Dermis microvascular lymphatic vessel endothelial cell (primary cell): ENCODE results near the gene LRRC3. TPM values are rescaled to one million over a fixed set of nuclear protein-coding genes. Genes with fewer than 3 reads are reported as not detected.

Source experiments
- DNase-seq, 2 donors: peaks; one replicate each; pipeline versions ENCODE4 v3.0.0 to v3.0.0-alpha.2; 2010; ENCODE audit warnings: low read depth in 2 of 2
- total RNA-seq: library from RNA; depleted of rRNA; stranded (reverse); fragments of >200 nt; gene quantifications from 2 replicates; pipeline ENCODE4 v1.2.1, GENCODE V29; 2014

Gene LRRC3
- total RNA-seq, 1 donor from 2014 or later, result 0.77 TPM

DNA sequence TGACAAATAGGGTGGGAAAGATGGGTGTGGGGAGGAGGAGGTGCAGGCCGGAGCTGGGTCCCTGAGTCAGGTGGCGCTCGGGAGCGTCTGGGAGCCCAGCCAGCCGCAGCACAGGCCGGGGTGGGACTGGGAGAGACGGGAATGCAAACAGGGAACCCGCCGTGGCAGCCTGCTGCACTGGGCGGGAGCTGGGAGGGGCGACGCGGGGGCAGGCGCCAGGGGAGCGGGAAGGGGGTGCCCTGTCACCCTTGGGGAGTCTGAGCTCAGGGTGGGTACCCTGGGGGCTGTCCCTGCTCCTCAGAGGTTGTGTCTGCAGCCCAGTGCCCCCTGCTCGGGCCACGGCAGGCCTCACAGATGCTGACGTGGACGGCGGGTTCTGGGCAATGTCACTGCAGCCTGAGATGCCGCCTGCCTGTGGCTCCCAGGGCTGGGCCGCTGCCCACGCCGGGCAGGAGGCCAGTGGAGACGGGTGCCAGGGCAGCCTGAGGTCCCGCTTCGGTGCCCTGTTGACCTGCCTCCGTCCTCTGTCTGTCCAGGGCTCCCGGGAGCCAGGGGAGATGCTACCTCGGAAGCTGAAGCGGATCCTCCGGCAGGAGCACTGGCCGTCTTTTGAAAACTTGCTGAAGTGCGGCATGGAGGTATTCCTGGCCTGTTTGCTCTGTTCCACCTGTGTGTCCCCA, 16.6 kb upstream of the LRRC3 start:
- no peak for DNase-seq

DNA sequence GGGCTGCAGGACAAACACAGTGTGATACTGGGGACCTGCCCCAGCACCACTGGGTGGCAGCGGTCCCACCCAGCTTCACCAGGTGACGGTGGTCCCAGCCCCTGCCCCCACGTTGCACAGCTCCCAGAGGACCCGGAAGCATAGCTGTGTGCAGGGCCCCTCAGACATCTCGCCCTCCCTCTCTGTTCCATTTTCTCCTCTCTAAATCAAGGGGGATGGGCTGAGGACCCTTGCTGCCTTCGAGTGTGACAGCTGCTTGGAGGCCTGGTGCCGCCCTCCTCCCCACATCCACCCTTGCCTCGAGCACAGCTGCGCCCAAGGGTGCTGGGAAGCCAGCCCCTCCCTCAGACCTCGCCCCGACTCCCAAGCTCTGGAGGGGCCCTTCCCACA, 16.1 kb upstream of the LRRC3 start:
- no peak for DNase-seq

DNA sequence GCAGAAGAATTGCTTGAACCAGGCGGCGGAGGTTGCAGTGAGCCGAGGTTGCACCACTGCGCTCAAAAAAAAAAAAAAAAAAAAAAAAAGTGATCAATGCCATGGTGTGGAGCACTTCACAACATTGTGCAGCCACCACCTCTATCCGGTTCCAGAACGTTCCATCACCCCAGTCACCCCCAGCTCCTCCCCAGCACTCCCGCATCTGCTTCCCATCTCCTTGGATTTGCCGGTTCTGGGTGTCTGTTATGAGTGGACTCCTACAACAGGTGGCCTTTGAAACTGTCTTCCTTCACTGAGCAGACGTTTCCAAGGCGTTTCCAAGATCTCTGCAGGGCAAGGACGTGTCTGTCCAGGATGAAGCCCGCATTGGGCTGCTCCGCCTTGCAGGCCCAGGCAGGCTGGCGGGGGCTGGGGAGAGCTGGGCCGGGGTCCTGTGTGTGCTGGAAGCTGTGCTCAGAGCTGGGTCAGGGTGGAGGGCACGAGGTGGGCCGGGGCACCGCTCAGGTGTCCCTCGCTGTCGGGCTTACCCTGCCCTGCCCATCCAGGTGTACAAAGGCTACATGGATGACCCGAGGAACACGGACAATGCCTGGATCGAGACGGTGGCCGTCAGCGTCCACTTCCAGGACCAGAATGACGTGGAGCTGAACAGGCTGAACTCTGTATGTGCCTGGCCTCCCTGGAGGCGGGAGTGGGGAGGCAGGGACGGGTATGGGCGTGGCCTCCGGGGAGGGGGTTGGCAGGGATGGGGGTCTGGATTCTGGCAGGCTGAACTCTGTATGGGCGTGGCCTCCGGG, 14.9 kb upstream of the LRRC3 start:
- DNase-seq, result no peak

DNA sequence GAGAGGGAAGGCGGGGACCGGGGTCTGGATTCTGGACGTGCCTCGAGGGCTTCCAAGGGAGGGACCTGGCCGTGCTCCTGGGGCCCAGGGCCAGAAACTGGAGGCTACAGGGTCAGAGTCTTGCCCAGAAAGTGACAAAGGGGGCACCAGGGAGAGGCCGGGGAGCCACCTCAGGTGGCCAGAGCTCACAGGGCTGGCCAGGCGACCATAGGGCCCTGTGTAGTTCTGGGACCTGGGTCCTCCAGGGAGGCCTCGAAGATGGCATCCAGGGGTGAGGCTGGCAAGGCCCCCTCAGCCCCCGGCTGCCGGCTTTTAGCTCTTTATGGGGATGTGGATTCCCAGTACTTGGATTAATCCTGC, 14.3 kb upstream of the LRRC3 start:
- no peak for DNase-seq

DNA sequence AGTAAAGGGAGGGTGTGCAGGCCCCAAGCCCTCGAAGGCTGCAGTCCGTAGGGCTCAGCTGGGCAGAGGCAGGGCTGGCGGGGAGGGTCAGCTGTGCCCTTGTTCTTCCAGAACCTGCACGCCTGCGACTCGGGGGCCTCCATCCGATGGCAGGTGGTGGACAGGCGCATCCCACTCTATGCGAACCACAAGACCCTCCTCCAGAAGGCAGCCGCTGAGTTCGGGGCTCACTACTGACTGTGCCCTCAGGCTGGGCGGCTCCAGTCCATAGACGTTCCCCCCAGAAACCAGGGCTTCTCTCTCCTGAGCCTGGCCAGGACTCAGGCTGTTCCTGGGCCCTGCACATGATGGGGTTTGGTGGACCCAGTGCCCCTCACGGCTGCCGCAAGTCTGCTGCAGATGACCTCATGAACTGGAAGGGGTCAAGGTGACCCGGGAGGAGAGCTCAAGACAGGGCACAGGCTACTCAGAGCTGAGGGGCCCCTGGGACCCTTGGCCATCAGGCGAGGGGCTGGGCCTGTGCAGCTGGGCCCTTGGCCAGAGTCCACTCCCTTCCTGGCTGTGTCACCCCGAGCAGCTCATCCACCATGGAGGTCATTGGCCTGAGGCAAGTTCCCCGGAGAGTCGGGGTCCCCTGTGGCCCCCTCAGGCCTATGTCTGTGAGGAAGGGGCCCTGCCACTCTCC, 13.6 kb upstream of the LRRC3 start:
- DNase-seq, result no peak

DNA sequence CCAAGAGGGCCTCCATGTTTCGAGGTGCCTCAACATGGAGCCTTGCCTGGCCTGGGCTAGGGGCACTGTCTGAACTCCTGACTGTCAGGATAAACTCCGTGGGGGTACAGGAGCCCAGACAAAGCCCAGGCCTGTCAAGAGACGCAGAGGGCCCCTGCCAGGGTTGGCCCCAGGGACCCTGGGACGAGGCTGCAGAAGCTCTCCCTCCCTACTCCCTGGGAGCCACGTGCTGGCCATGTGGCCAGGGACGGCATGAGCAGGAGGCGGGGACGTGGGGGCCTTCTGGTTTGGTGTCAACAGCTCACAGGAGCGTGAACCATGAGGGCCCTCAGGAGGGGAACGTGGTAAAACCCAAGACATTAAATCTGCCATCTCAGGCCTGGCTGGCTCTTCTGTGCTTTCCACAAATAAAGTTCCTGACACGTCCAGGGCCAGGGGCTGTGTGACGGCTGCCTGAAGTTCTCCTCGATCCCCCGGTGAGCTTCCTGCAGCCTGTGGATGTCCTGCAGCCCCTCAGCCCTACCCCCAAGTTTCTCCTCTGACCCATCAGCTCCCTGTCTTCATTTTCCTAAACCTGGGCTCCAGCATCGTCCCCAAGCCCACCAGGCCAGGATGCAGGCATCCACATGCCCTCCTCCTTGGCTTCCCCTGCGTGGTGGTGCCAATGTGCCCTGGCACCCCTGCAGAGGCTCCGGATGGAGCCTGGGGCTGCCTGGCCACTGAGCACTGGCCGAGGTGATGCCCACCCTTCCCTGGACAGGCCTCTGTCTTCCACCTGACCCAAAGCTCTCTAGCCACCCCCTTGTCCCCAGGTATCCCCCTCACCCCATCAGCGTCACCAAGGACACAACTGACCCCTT, 12.8 kb upstream of the LRRC3 start:
- DNase-seq, result no peak

DNA sequence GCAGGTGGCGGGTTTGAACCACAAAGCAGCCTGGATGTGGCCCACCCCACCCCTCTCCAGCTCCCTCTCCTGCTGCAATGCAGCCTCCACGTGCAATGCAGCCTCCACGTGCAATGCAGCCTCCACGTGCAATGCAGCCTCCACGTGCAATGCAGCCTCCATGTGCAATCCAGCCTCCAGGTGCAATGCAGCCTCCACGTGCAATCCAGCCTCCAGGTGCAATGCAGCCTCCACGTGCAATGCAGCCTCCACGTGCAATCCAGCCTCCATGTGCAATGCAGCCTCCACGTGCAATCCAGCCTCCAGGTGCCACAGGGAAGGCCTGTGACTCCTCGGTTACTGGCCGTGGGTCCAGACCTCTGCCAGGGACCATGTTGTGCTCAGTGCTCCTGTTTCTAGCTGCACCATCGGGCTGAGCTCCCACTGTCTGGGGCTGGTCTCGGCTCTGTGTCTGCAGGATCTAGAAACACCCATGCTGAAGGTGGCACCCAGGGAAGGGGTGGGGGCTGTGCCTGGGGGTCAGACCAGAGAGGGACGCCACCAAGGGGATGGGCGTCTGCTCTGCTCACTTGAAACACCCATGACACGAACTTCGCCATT, 11.9 kb upstream of the LRRC3 start:
- DNase-seq, result no peak

DNA sequence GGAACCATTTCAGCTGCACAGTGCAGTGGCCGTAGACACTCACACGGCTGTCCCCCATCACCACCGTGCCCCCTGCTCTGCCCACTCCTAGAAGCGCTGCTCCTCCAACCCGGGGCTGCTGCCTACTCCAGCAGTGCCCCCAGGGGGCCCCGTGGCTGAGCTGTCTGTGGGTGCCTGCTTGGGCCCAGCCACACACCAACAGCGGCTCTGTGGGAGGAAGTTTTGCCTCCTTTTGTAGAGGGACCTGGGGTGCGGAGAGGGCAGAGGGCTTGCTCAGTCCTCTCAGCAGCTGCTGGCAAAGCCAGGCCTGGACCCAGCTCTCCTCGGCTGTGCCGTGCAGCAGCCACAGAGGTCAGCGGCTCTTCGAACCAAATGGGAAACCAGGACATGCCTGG, 11.4 kb upstream of the LRRC3 start:
- DNase-seq, result no peak

DNA sequence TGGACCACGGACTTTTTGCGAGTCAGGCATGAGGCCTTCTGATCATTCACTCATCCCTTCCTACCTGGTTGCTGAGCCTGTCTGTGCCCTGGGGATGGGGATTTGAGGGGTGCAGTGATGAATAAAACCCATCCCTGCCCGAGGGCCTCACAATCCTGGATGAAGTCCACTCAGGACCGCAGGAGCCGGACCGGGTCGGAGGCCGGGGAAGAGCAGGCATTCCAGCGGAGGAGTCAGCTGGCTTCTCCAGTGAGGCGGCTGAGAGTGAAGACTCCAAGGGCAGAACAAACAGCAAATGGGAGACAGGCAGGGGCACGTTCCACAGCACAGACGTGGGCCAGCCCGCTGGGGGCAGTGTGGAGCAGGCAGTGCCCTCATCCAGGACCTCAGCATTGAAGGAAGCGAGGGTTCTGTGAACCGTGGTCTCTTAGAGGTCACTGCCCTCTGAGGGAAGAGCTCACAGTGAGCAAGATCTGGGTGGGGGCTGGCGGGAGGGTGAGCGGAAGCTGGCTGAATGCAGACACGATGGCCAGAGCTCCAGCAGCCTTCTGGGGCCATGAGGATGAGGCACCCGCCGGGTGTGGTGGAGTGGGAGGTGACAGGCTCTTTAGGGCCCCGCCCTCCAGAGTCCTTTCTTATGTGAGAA, 10.9 kb upstream of the LRRC3 start:
- DNase-seq, result no peak

DNA sequence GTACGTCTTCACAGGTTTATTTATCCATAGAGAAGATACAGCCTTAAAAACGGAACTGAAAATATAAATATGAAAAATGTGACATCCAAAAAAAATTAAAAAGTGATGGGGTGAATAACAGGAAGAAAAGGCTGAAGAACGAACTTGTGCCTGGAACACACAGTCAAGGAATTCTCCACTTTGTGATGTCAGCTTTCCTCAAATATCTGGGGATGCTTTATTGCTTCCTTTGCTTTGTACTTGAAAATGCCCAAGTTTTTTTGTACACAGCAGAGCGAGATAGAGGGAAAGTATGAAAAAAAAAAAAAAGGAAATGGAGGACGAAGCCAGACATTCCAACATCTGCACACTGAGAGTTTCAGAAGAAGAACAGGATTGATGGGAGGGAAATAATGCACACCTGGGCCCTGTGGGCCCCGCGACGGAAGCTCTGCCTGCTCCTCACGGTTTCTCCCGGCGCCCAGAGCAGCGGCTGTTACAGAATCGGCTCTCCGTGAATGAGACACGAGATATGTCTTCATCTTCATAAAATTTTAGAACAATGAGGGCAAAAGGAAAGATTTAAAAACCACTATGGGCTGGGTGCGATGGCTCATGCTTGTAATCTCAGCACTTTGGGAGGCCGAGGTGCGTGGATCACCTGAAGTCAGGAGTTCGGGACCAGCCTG, 10.0 kb upstream of the LRRC3 start:
- no peak for DNase-seq

DNA sequence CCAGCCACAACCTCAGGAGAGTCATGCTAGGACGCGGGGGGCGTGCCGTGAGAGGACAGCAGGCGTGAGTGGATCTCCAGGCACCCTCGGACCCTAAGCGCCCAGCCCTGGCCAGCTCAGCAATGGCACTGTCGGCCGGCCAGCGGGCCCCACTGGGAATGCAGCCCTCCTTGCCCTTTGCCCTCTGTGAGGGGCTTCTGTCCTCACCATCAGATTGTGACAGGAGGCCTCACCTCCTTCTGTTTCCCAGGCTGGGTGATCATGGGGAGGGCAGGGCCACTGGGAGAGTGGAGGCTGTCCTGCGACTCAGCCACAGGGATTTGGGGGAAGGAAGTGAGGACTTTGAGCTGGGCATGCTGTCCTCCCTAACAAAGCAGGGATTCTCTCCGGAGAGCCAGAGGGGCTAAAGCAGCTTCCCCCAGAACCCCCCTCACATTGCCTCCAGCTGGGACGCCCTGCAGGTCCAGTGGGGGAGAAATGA, 6.6 kb upstream of the LRRC3 start:
- DNase-seq, result no peak

DNA sequence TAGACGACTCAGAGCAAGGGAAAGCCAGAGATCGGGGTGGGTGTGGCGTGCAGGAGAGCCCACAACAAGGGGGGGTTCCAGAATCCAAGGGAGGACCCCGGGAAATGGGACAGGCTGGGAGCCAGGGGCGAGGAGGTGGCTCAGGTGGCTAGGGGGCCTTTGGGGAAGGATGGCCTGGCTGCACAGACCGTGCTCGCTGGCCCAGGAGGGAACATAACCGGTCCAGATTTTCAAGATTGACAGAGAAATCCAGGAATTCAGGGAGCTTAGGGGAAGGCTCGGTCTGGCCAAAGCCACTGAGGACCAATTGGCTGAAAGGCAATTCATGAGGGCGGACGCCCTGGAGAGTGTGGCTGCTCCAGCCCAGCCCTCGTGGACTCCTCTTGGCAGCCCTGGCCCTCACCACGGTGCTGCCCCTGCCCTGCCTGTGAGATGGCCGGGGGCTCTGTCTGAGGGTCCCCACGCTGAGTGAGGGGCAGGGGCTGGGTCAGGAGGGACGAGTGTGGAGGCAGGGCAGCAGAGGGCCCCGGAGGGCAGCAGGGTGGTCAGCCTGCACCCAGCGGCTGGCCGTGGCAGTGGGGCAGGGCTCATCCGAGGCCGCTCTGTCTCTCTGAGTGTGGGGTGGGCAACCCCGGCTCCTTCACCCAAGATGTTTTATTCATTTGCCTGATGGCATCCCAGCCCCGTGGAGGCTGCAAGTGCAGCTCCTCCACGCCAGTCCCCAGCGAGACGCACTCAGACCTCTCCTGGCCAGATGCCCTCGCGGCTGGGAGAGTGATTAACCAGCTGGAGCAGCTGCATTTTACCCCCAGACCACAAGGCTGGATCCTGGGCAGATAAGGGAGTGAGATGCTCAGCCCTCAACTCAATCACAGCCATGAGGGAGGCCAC, 5.6 kb upstream of the LRRC3 start:
- no peak for DNase-seq

DNA sequence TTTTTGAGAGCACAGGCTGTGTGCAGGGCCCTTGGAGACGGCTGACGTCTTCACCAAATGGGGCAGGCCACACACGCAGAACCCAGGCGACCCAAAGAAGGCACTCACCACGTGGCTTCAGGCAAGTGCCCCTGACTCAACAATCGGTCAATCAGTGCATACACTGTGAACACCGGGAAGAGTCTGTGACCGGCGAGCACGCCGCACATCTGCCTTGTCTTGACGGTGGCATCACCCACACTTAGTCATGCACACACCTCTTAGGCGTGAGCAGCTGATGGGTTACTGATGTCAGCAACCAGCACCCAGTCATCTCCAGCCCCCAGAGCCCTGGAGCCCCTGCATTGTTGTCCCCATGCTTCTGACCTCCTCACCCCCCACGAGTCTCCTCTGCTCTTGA, 4.9 kb upstream of the LRRC3 start:
- DNase-seq, result no peak

DNA sequence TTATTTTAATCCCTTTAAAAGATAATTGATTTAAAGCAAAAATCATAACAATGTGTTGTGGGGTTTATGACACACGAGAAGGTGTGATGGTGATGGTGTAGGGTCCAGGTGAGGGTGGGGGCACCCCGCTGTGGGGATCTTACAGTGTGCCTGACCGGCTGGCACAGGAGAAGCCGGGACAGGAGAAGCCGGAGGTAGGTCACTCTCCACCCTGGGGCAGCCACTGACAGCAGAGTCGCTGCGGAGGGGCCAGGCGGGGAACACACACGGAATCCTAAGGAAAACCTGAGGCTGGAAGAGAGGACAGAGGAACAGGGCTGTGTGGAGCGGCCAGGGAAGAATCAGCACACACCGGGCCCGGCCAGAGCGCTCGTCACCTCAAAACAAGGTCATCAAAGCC, 4.3 kb upstream of the LRRC3 start:
- DNase-seq, result no peak

DNA sequence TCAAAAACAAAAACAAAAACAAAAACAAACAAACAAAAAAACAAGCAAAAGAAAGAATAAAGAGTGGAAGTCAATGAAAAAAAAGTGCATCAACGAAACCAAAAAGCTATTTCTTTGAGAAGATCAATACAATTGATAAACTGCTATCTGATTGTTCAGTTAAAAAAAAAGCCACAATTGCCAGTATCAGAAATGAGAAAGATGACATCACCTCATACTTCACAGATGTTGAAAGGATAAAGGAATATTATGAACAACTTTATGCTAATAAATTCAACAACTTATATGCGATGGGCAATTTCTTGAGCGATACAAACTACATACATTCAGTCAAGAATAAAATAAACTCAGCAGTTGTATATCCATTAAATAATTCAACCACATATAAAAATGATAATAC, 2.2 kb upstream of the LRRC3 start:
- DNase-seq, result no peak

DNA sequence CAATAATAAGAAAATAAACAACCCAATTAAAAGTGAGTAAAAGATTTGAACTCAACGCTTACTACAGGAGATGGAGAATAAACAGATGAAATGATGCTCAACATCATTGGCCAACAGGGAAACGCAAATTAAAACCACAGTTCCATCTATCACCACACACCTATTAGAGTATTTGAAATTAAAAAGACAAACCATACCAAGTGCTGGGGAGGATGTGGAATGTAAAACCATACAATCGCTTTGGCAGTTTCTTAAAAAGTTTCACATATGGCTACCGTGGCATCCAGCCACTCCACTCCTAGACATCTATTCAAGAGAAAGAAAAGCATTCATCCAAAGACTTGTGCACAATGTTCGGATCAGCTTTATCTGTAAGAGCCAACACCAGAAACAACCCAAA, 1.3 kb upstream of the LRRC3 start:
- no peak for DNase-seq

DNA sequence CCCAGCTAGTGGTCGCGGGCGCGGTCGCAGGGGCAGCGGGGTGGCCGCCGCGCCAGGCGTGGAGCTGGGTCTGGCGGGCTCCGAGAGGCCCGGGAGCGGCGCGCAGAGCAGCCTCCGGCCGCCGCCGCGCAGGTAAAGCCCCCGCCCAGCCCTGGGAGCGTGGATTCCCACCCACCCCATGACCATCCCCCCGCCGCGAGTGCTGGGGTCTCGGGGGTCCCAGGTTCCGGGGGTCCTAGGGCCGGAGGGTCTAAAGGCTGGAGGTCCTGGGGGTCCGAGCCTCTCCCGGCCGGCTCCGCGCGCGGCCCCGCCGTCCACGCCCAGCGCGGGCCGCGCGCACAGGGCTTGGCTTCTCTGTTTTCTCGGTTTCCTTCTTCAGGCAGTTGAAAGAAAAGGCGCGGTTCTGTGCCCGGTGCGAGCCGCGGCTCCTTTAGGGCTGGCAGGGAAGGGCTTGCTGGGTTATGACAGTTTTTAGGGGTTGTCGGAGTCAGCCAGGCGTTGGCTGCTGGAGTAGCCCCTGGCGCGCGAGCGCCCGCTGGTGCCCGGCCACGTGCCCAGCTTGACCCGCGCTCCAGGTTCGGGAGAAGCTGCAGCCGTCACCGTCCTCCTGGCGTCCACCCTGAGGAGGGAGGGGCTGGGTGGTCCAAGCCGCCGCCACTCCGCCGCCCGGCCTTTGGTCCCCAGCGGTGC, 359 bp downstream of the LRRC3 start:
- peak; percentile 5 to 53 for DNase-seq

DNA sequence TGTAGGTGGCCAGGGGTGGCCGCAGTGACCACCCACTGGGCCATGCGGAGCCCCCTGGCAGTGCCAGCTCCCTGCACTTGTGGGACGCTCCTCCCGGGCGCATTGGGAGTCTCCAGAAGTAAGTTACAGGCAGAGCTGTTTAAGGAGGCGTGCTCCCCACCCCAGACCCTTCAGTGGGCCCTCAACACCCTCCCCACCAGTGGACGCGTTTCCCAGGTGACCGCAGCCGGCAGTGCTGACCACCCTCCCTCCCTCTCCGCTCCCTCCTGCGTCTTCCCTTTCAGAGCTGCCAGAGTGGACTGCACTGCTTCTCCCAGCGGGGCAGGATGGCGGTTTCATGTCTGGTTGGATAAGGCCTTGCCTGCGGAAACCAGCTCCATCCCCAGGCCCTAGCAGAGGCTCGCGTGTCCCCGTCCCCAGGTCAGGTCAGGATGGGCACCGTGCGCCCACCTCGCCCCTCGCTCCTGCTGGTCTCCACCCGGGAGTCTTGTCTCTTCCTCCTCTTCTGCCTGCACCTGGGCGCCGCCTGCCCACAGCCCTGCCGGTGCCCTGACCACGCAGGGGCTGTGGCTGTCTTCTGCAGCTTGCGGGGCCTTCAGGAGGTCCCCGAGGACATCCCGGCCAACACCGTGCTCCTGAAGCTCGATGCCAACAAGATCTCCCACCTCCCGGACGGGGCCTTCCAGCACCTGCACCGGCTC, 1.1 kb downstream of the LRRC3 start:
- no peak for DNase-seq
